Activated CD8-positive, alpha-beta memory T cell treated with anti-CD3 and anti-CD28 coated beads, Interleukin-2, amount 50 U/mL, for 1 hour (primary cell): ENCODE measurements around the gene IL2RG.

Experiments used
- DNase-seq: peaks from one replicate; pipeline ENCODE4 v3.0.0-alpha.2; 2020; ENCODE audit errors: extremely low read depth

Gene IL2RG

DNA sequence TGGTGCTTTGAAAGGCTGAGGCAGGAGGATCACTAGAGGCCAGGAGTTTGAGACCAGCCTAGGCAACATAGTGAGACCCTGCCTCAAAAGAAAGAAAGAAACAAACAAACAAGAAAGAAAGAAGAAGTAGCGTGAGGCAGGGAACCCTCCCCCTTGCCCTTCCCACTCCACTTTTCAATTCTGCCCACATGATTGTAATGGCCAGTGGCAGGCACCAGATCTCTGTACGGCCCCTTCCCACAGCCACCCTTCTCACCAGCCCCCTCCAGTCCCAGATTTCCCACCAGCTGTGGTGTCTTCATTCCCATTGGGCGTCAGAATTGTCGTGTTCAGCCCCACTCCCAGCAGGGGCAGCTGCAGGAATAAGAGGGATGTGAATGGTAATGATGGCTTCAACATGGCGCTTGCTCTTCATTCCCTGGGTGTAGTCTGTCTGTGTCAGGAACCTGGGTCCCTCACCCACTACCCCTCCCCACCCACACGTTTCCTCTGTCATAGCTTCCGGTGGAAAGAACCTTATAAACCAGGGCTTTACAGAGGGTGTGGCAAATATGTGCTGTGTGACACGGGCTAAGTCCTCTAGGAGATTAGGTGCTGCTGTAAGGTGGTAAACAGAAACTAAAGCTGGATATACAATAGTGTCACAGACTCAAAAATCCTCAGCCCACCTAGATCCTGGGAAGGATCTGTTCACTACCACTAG lies at the start of gene IL2RG:
IL2RG (minus strand) TSS at position 437 of the 703 bp plus-strand sequence; CDS start at position 399, 38 bp downstream.
- DNase-seq, result peak; percentile 74

DNA sequence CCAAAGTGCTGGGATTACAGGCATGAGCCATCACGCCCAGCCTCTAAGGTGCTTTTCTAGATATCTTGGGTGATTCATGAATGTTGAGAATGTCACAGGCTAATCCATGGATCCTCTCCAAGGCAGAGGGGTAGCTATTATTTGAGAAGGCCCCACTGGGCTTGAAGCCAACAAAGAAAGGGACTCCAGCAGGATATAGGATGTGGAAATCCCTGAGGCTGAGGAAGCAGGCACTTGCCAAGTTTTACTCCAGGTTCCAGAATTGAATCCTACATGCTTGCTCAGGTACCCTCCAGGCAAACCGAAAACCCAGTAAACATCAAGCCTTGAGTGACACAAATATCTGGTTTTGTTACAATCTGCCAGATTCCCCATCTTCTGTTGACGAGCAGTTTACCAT lies 49.1 kb upstream of the IL2RG start:
- no peak for DNase-seq

DNA sequence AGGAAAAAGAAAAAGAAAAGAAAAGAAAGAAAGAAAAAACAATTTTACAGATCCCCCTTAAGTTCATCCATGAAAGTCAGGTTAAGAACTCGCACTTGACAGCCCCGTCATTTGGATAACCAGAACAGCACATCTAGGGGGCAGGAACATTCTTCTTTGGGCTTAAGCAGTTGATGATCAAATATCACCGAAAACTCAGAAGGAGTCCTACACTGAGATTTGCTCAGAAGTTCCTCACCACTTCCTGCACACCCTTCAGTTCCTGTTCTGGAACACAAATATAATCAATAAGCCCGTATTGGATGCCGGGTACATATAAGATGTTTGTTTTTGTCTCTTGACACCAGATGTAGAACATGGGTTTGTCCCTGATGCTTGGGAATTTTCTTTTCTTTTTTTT lies 48.0 kb upstream of the IL2RG start:
- DNase-seq, result no peak

GRCh38 chrX:71158603-71159002 lies 47.2 kb upstream of the IL2RG start:
- no peak for DNase-seq

GRCh38 chrX:71154641-71155040 lies 43.3 kb upstream of the IL2RG start:
- DNase-seq, result no peak

- DNase-seq, result no peak
Measured at GRCh38 chrX:71154196-71154595, 42.8 kb upstream of the IL2RG start.

DNA sequence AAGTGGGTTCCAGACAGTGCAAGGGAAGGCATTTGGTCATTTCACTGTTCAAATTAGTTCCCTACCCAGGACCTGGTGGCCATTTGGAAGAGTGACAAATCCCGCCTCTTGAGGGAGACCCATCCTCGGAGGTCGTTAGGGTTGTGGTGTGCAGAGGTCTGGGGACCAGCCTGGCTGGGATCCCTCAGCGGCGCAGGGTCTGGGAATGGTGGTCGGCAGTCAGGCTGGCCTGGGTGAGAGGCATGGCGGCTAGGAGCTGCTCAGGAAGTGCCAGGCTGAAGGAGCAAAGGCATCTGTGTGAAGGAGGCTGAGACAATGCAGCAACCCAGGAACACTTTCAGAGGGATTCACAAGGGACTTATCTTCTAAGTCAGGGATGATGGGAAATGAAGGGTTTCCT lies 40.0 kb upstream of the IL2RG start:
- no peak for DNase-seq

GRCh38 chrX:71148278-71148663 lies 36.9 kb upstream of the IL2RG start:
- DNase-seq, result no peak

GRCh38 chrX:71147496-71148277 lies 36.3 kb upstream of the IL2RG start:
- DNase-seq, result no peak

DNA sequence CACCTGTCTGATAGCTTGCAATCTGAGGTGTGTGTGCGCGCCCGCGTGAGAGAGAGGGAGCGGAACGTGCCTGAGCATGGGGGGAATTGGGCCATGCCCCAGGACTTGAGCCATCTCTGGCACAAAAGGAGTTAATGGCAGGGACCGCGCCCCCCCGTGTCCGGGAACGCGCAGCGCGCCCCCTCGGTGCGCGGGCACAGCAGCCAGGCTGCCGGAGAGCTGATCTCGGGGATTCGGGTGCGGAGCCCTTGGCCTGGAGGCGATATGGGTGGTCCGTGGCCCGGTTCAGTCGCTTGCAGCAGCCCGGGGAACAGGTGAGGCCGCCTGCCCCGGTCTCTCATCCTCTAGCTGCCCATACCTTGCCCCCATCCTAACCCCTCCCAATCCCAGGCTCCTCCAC lies 33.3 kb upstream of the IL2RG start, which contains the start of gene NLGN3:
NLGN3 (plus strand) TSS at position 191 of the 400 bp plus-strand sequence. CDS start 2,909 bp downstream, outside the sequence.
- DNase-seq, result no peak

GRCh38 chrX:71143508-71143907 lies 32.1 kb upstream of the IL2RG start:
- no peak for DNase-seq

- no peak for DNase-seq
Measured at GRCh38 chrX:71140440-71140839, 29.1 kb upstream of the IL2RG start.

GRCh38 chrX:71131510-71131909 lies 20.1 kb upstream of the IL2RG start:
- DNase-seq, result no peak

- DNase-seq, result peak; percentile 36
Measured at GRCh38 chrX:71128915-71129765, 17.8 kb upstream of the IL2RG start.

DNA sequence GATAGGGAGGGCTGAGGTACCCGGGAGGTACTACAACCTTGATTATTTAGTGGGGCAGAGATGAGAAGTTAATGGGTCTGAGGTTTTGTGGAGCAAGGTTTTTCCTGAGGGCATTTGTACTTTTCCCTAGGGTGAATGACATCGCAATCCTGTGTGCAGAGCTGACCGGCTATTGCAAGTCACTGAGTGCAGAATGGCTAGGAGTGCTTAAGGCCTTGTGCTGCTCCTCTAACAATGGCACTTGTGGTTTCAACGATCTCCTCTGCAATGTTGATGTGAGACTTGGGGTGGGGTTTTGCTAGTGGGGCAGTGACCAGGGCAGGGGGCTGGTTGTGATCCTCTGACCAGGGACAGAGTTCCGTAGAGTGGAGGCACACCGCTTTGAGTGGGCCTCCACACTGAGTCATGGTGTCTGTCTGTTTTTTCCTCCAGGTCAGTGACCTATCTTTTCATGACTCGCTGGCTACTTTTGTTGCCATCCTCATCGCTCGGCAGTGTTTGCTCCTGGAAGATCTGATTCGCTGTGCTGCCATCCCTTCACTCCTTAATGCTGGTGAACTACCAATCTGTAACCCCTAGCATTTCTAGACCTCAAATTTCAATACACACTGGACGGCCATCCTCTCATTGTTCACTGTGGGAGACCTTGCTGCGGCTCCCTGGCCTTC lies 16.9 kb upstream of the IL2RG start:
- no peak for DNase-seq

GRCh38 chrX:71118985-71119535 lies 7.7 kb upstream of the IL2RG start:
- DNase-seq, result no peak

GRCh38 chrX:71118032-71118984 lies 6.9 kb upstream of the IL2RG start, which contains the start of gene MED12:
MED12 (plus strand) TSS chrX:71118596; CDS start chrX:71118755, 159 bp downstream.
- DNase-seq, result no peak

- DNase-seq, result no peak
Measured at GRCh38 chrX:71117358-71117757, 6.0 kb upstream of the IL2RG start.

DNA sequence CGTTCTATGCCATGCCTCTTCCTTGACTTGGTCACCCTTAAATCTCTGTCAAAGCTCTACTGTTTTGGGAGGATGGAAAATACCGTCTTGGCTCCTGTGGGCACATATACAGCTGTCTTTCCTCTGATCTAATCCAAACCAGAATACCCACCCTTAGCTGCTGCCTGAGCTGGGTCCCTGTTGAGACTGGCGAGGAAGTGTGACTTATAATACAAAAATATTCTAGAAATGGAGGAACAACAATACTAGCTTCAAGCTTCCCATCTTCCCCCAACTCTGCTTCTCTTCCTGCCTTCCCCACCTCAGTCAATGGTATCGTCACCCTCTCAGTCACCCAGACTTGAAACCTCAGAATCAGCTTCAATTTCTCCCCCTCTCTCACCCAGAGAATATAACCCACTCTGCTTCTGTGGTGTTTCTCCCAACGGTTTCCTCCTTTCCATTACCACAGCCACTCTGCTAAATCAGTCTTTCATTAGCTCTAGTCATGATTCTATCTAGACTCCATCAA lies 599 bp upstream of the IL2RG start:
- no peak for DNase-seq

DNA sequence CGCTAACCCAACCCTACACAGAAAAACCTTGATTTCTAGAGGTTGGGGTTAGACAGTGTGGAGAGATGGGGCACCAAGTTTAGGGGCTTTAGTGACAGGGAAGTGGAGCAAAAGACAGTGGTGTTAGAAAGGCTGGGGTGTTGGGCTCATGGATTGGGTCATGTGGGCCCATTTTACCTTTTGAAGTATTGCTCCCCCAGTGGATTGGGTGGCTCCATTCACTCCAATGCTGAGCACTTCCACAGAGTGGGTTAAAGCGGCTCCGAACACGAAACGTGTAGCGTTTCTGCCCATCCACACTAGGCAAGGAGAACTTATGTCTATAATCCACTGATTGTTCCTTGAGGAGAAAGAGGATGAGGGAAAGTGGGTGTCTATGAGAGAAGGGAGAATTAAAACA lies 2.3 kb downstream of the IL2RG start:
- DNase-seq, result no peak
